SHP77 (cell line): ENCODE results near the gene PRPF4.
"Not testable (repeated sequence)": the region's sequence is repeated elsewhere in the genome, so short reads cannot be mapped to it uniquely, and the experiment has no call there.

Source experiments
- DNase-seq, 2 experiments: peaks; one replicate each; lab custom pipeline; 2025; lab: John Stamatoyannopoulos, UW

The PRPF4 gene

GRCh38 chr9:113275157-113276131, at the start of gene PRPF4, which contains the start of gene CDC26:
Gene PRPF4 (plus strand): TSS chr9:113275658. CDS start chr9:113275744, 86 bp downstream.
Gene CDC26 (minus strand): TSS chr9:113275572. CDS start chr9:113272507, 3,065 bp downstream.
- peak; percentile 98 to 99 for DNase-seq

GRCh38 chr9:113227436-113227835, 48.0 kb upstream of the PRPF4 start:
- DNase-seq: no peak

DNA sequence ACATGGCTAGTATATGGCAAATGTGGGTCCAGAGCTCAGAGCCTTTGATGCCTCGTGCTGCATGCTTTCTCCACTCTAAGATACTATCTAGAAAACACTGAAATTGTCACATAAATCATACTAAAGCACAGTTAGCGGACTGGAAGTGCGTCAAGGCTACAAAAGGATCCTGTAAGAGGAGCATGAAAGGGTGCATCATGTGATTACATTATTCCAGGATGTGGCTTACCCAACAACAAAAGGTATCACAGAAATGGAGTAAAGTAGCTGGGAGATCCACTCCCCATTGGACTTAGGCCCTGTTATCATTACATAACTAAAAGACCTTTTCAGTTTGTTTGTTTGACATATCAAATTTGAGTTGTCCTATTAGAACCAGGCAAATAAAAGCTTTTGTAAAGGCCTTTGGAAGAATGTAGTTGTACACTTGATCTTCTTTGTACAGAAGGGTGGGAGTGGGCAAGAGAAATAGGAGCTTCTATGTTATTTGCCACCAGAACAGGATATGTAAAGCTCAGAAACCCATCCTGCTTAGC, 47.3 kb upstream of the PRPF4 start:
- no peak for DNase-seq

GRCh38 chr9:113231701-113232100, 43.8 kb upstream of the PRPF4 start:
- no peak for DNase-seq

GRCh38 chr9:113235701-113236255, 39.7 kb upstream of the PRPF4 start:
- not testable (repeated sequence) for DNase-seq

- no peak for DNase-seq
Observed at GRCh38 chr9:113237026-113237425, 38.4 kb upstream of the PRPF4 start.

DNA sequence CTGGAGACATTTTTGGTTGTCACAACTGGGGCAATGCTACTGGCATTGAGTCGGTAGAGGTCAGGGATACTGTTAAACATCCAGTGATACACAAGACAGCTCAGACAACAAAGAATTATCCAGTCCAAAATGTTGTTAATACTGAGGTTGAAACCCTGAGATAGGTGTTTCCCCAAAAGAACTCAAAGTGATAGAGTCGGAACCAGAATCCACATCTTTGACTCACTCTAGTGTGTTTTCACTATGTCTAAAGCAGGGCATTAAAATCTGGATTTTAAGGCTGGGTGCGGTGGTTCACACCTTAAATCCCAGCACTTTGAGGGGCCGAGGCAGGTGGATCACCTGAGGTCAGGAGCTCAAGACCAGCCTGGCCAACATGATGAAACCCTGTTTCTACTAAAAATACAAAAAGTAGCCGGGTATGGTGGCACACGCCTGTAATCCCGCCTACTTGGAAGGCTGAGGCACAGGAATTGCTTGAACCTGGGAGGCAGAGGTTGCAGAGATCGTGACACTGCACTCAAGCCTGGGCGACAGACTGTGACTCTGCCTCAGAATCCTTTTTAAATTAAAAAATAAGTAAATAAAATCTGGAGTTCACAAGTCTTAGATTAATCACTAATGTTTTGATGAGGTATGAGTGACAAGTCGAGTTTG, 37.1 kb upstream of the PRPF4 start:
- no peak for DNase-seq

GRCh38 chr9:113238859-113239232, 36.6 kb upstream of the PRPF4 start:
- DNase-seq: no peak

- no peak for DNase-seq
Observed at GRCh38 chr9:113241161-113241560, 34.3 kb upstream of the PRPF4 start.

- no peak for DNase-seq
Observed at GRCh38 chr9:113244556-113244955, 30.9 kb upstream of the PRPF4 start.

DNA sequence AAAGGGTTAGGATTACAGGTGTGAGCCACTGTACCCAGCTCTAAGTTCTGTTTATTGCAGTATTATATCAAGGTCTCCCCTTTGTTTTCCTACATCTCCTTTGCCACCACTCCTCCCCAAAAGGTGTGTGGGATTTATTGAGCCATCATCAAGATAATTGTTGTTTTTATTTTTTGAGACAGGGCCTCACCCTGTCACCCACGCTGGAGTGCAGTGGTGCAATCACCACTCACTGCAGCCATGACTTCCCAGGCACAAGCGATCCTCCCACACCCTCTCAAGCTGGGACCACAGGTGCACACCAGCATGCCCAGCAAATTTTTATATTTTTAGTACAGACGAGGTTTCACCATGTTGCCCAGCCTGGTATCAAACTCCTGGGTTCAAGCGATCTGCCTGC, 29.6 kb upstream of the PRPF4 start:
- DNase-seq: no peak

DNA sequence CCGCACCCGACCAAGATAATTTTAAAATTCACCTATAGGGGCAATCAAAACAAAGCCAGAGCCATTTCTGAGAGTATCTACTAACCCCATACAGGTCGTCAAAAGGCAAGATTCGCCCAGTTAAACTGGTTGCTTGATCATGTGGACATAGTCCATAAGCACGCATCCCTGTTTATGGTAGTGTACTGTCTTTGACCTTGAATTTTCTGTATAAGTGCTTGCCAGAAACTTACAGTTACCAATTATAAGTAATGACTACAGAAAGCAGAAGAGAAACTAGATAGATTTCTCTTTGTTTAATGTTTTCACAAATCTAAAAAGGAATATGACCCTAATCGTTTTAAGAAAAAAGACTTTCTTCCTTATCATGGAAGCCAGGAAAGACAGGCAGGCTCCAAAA, 28.5 kb upstream of the PRPF4 start:
- DNase-seq: no peak

DNA sequence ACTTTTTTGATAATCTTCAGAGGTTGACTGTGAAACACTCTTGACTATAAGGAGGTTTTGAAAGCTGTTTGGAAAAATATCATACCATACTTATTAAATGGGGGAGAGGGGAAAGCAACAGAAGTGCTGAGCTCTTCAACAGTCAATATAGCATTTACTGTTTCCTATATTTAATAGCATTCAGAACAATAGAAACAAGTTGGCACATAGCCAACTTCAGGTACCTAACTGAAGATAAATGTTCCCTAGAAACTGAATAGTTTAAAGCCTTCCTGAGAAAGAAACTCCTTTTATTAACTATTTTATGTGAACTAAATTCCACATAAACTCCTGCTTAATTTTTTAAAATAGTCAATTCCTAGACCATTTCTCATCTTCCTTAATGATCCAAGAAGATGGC, 27.8 kb upstream of the PRPF4 start:
- no peak for DNase-seq

- not testable (repeated sequence) for DNase-seq
Observed at GRCh38 chr9:113249661-113250060, 25.8 kb upstream of the PRPF4 start.

GRCh38 chr9:113250807-113251206, 24.7 kb upstream of the PRPF4 start:
- DNase-seq: no peak

DNA sequence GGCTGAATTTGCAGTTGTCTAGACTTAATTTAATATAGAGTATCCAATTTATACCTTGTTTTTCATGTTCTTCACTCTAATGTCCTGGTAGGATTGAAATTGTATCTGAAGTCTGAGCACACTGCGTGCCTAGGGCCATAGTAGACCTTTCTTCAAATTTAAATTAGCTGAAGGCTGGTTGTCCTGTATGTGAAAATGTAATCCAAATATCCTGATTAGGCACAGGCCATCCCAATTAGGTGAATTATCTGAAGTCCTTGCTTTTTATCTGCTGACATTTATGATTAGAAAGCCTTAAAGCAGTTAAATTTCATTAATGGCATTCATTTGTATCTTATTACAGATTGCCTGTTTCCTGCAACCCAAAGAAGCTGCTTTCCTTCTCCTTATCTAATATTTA, 20.5 kb upstream of the PRPF4 start:
- no peak for DNase-seq

- DNase-seq: no peak
Observed at GRCh38 chr9:113255438-113255837, 20.0 kb upstream of the PRPF4 start.

DNA sequence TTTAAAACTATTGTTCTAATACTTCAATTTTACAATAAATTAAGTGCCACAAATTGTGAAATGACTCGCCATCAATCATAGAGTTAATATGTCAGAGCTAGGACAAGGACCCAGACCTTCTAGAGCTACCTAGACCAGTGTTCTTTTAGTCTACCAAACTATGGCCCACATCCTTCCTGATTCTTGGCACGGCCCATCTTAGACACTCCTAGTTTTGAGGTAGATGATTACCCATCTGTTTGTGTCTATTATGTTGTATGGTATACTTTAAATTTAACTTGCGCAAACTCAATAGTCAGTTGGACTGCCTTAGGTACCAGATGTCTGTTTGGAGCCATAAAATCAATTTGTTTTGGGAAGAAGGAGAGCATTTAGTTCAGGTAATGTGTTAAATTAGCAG, 17.6 kb upstream of the PRPF4 start:
- no peak for DNase-seq

DNA sequence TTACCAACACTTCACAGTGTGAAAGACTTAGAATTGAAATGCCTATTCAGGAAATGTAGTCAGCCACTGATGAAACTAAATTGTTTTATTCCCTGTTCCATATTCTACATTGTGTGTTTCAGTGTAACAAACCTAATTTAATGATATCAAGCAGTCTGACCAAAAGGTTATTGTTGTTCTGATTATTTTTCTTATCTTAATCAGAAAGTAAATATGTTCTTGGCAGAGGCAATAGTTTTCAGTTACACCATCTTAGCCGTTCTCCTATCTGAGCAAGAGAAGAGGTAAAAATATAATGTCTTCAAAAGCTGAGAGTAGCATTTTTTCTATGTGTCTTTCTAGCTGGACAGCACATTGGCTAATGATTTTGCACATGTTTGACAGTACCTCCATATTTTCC, 17.2 kb upstream of the PRPF4 start:
- DNase-seq: no peak

DNA sequence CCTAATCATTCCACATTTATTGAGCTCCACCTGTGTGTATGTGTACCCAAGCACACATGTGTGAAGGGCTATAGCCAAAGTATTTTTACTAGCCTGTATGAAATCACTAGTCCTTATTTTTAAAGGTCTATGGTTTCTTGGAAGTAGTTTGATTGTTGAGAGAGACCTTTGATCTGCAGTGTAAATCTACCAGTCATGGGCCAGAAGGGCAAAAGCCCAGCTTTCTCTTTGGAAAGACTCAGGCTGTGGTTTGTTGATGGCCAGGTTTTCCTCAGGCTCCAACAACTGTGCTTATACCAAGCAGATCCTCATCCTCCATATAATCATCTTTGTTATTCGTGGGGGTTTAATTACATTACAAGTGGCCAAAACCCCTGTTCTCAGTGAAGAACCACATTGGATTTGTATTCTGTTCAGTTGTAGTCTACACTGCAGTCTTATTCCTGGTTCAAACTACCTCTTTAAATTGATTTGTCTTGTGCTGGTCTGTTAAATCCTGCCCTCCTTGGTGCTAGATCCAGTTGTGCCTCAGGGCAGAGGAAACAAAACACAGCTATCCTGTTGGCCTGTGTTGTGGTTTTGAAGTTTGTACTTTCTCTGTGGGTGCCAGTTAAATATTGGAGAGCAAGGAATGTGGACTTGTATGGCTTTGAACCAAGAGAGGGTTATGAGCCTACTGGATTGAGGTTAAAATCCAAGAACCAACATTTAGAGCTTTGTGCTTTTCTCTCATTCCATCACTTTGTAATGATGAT, 13.4 kb upstream of the PRPF4 start:
- DNase-seq: no peak

GRCh38 chr9:113266174-113266573, 9.3 kb upstream of the PRPF4 start:
- DNase-seq: no peak
